ENCODE data around the gene GIT2. TPM values are rescaled to one million over a fixed set of nuclear protein-coding genes. Genes with fewer than 3 reads are reported as not detected.
"Not testable (repeated sequence)": the region's sequence is repeated elsewhere in the genome, so short reads cannot be mapped to it uniquely, and the experiment has no call there.

The GIT2 gene
- total RNA-seq, 1 donor from 2014 or later: 50.5 TPM

- Histone ChIP-seq H3K9me3 (replicated peaks) (no peaks in the 10 kb centered on the region), H3K4me1 (peaks cover 18% of the 10 kb centered on the region), H3K27me3 (ENCODE audit: low read depth) (no peaks in the 10 kb centered on the region), H3K4me3 (no peak overlapping the region), H3K27ac (replicated peaks) (no peak overlapping the region), H3K36me3 (no peaks in the 10 kb centered on the region)
- TF ChIP-seq, protein P1, sequence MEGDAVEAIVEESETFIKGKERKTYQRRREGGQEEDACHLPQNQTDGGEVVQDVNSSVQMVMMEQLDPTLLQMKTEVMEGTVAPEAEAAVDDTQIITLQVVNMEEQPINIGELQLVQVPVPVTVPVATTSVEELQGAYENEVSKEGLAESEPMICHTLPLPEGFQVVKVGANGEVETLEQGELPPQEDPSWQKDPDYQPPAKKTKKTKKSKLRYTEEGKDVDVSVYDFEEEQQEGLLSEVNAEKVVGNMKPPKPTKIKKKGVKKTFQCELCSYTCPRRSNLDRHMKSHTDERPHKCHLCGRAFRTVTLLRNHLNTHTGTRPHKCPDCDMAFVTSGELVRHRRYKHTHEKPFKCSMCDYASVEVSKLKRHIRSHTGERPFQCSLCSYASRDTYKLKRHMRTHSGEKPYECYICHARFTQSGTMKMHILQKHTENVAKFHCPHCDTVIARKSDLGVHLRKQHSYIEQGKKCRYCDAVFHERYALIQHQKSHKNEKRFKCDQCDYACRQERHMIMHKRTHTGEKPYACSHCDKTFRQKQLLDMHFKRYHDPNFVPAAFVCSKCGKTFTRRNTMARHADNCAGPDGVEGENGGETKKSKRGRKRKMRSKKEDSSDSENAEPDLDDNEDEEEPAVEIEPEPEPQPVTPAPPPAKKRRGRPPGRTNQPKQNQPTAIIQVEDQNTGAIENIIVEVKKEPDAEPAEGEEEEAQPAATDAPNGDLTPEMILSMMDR (IDR thresholded peaks at IDR 0.05; ENCODE audit: borderline replicate concordance): no peak
- intact Hi-C loops (cut with micrococcal nuclease): no loop called here
- no peak for DNase-seq
Measured at GRCh38 chr12:109892165-109892715, 103.9 kb downstream of the GIT2 start.

DNA sequence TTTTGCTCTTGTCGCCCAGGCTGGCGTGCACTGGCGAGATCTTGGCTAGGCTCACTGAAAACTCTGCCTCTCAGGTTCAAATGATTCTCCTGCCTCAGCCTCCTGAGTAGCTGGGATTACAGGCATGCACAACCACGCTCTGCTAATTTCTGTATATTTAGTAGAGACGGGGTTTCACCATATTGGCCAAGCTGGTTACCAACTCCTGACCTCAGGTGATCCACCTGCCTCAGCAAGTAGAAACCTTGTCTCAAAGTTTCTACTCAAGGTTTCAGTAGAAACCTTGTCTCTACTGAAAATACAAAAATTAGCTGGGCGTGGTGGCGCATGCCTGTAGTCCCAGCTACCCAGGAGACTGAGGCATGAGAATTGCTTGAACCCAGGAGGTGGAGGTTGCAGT is 104.4 kb downstream of the GIT2 start:
- intact Hi-C loops (cut with micrococcal nuclease); H3K36me3 ChIP-seq: not testable (repeated sequence)

GRCh38 chr12:109890620-109891170 is 105.5 kb downstream of the GIT2 start:
- no peaks in the 10 kb centered on the region for H3K36me3 ChIP-seq
- H3K4me3 ChIP-seq: no peak overlapping the region
- TF ChIP-seq, protein P1 (IDR thresholded peaks at IDR 0.05; ENCODE audit: borderline replicate concordance): no peak
- peaks cover 18% of the 10 kb centered on the region for H3K4me1 ChIP-seq
- H3K9me3 ChIP-seq (replicated peaks): no peaks in the 10 kb centered on the region
- H3K27me3 ChIP-seq (ENCODE audit: low read depth): no peaks in the 10 kb centered on the region
- no peak for DNase-seq
- intact Hi-C loops (cut with micrococcal nuclease): no loop called here
- H3K27ac ChIP-seq (replicated peaks): no peak overlapping the region

More for the DNA sequence above, 104.4 kb downstream of the GIT2 start:
- not testable (repeated sequence) for H3K27me3 ChIP-seq (ENCODE audit: low read depth); H3K4me3 ChIP-seq; H3K9me3 ChIP-seq (replicated peaks); DNase-seq; H3K27ac ChIP-seq (replicated peaks)
- peaks cover 18% of the 10 kb centered on the region for H3K4me1 ChIP-seq

GRCh38 chr12:109888179-109889020 is 107.8 kb downstream of the GIT2 start:
- Histone ChIP-seq H3K9me3 (replicated peaks) (no peaks in the 10 kb centered on the region), H3K4me3 (no peak overlapping the region), H3K36me3 (no peaks in the 10 kb centered on the region), H3K27me3 (ENCODE audit: low read depth) (no peaks in the 10 kb centered on the region), H3K27ac (replicated peaks) (peak overlapping the region; percentile 67), H3K4me1 (peaks cover 18% of the 10 kb centered on the region)
- TF ChIP-seq, protein P1 (IDR thresholded peaks at IDR 0.05; ENCODE audit: borderline replicate concordance): no peak
- no peak for DNase-seq
- intact Hi-C loops (cut with micrococcal nuclease): no loop called here

DNA sequence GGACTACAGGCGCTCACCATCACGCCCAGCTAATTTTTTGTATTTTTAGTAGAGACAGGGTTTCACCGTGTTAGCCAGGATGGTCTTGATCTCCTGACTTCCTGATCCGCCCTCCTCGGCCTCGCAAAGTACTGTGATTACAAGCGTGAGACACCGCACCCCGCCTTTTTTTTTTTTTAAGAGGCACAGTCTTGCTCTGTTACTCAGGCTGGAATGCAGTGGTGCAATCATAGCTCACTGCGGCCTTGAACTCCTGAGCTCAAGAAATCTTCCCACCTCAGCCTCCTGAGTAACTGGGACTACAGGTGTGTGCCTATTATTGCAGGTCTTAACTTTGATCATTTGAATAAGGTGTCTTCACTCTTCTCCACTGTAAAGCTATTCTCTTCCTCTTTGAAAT is 110.6 kb downstream of the GIT2 start:
- TF ChIP-seq, protein P1 (IDR thresholded peaks at IDR 0.05; ENCODE audit: borderline replicate concordance): no peak
- H3K27ac ChIP-seq (replicated peaks): no peak overlapping the region
- H3K4me3 ChIP-seq: no peak overlapping the region
- no peaks in the 10 kb centered on the region for H3K9me3 ChIP-seq (replicated peaks)
- H3K27me3 ChIP-seq (ENCODE audit: low read depth): no peaks in the 10 kb centered on the region
- peaks cover 25% of the 10 kb centered on the region for H3K4me1 ChIP-seq
- intact Hi-C loops (cut with micrococcal nuclease): no loop called here
- no peak for DNase-seq
- H3K36me3 ChIP-seq: no peaks in the 10 kb centered on the region

DNA sequence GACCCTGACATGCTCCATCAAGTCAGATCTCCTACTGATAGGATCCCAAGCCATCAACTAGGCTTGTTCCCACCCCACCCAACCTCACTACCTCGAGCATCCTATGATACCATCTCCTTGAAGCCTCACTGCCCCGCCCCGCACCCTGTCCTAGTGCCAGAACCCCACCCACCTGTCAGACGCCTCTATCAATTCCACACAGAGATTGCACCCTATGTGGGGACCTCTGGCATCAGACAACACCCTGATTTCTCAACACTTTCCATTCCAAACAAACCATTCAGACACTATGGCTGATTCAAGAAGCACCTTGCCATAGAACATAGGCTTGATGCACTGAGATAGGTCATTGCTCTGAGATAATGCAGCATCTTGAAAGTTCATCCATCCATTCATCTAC is 112.7 kb downstream of the GIT2 start:
- Histone ChIP-seq H3K4me3 (no peak overlapping the region), H3K9me3 (replicated peaks) (no peaks in the 10 kb centered on the region), H3K27ac (replicated peaks) (no peak overlapping the region), H3K27me3 (ENCODE audit: low read depth) (no peaks in the 10 kb centered on the region), H3K36me3 (no peaks in the 10 kb centered on the region), H3K4me1 (peaks cover 33% of the 10 kb centered on the region)
- intact Hi-C loops (cut with micrococcal nuclease): no loop called here
- DNase-seq: no peak
- TF ChIP-seq, protein P1 (IDR thresholded peaks at IDR 0.05; ENCODE audit: borderline replicate concordance): no peak
